ENCODE measurements around the gene C9orf43. TPM values are rescaled to one million over a fixed set of nuclear protein-coding genes. Genes with fewer than 3 reads are reported as not detected.

C9orf43 gene
- total and polyA plus RNA-seq, 9 of the 15 experiments (the other 6 are each of a cell fraction or from before 2014, with no cell fraction given), result 0.21 to 0.58 (median 0.33) TPM

- TF ChIP-seq ZNF121 (CRISPR knock-in tag; conservative IDR thresholded peaks at IDR 0.05), result no peak
- TF ChIP-seq ZNF639 (CRISPR knock-in tag; conservative IDR thresholded peaks at IDR 0.05 in 1 of 2, IDR thresholded peaks at IDR 0.05 in 1 of 2), result peak in 1 of 2 experiments; percentile 93; a peak in 2 of 4 replicates
- TF ChIP-seq ARID3B (CRISPR knock-in tag; IDR thresholded peaks at IDR 0.05; ENCODE audit: borderline replicate concordance), result no peak
- no peak for TF ChIP-seq TFAM (CRISPR knock-in tag; conservative IDR thresholded peaks at IDR 0.05)
- no peak for TF ChIP-seq ZNF280A (IDR thresholded peaks at IDR 0.05; ENCODE audit: low read depth, partially characterized antibody)
- TF ChIP-seq POLR2H (tag; IDR thresholded peaks at IDR 0.05; ENCODE audit: low read depth), result peak; percentile 94
- no peak for TF ChIP-seq HINFP (tag; conservative IDR thresholded peaks at IDR 0.05; ENCODE audit: low read depth)
- TF ChIP-seq MYBL2 (IDR thresholded peaks at IDR 0.05; ENCODE audit: low read depth), result peak; percentile 73
- TF ChIP-seq MYBL2 (CRISPR knock-in tag; IDR thresholded peaks at IDR 0.05; ENCODE audit: borderline replicate concordance), result no peak
- TF ChIP-seq ZNF263 (CRISPR knock-in tag; IDR thresholded peaks at IDR 0.05; ENCODE audit: borderline replicate concordance), result peak; percentile 87; the same call in 1 of the 2 replicates
- 0 out of 2 replicates have a peak, but pooled peaks have one; percentile 45 for TF ChIP-seq ZNF766 (CRISPR knock-in tag; conservative IDR thresholded peaks at IDR 0.05)
- peak; percentile 11; the same call in 1 of the 2 replicates for TF ChIP-seq CBX5 (IDR thresholded peaks at IDR 0.05; ENCODE audit: borderline replicate concordance, low read depth)
- TF ChIP-seq ELF2 (CRISPR knock-in tag; IDR thresholded peaks at IDR 0.05), result peak; percentile 64; the same call in 1 of the 2 replicates
- no peak for TF ChIP-seq FOXA1 (IDR thresholded peaks at IDR 0.05; ENCODE audit: borderline replicate concordance)
- no peak for TF ChIP-seq ID3 (CRISPR knock-in tag; IDR thresholded peaks at IDR 0.05)
- TF ChIP-seq ID3 (tag; IDR thresholded peaks at IDR 0.05), result no peak
- peak; percentile 95 for TF ChIP-seq ZNF740 (CRISPR knock-in tag; IDR thresholded peaks at IDR 0.05)
- peak in 1 of 2 experiments; percentile 86; a peak in 2 of 4 replicates for TF ChIP-seq ZNF740 (tag; IDR thresholded peaks at IDR 0.05)
- no peak for TF ChIP-seq ZNF764 (CRISPR knock-in tag; IDR thresholded peaks at IDR 0.05; ENCODE audit: low read depth)
Measured at GRCh38 chr9:113410207-113410864, at the start of gene C9orf43, which contains the start of gene POLE3 (continued).
